Stimulated activated CD4-positive, alpha-beta T cell treated with anti-CD3 and anti-CD28 coated beads, Interleukin-2, amount 100 ng/mL, for 4 hours (primary cell): ENCODE results near the gene PTGES2.

Experiments
- DNase-seq: peaks from one replicate; pipeline ENCODE4 v3.0.0-alpha.2; 2020; ENCODE audit warnings: low read depth

PTGES2 gene

DNA sequence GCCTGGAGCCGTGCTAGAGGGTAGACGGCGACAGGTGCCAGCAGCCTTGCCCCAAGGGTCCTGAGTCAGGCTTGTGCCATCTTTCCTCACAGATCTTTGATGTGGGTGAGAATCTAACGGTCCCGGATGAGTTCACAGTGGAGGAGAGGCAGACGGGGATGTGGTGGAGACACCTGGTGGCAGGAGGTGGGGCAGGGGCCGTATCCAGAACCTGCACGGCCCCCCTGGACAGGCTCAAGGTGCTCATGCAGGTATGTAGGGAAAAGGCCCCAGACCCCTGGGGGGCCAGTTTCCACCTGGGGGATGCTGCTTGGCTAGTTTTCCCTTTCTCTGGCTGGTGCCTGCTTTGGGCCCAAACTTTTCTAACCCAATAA, 24.0 kb downstream of the PTGES2 start:
- no peak for DNase-seq

DNA sequence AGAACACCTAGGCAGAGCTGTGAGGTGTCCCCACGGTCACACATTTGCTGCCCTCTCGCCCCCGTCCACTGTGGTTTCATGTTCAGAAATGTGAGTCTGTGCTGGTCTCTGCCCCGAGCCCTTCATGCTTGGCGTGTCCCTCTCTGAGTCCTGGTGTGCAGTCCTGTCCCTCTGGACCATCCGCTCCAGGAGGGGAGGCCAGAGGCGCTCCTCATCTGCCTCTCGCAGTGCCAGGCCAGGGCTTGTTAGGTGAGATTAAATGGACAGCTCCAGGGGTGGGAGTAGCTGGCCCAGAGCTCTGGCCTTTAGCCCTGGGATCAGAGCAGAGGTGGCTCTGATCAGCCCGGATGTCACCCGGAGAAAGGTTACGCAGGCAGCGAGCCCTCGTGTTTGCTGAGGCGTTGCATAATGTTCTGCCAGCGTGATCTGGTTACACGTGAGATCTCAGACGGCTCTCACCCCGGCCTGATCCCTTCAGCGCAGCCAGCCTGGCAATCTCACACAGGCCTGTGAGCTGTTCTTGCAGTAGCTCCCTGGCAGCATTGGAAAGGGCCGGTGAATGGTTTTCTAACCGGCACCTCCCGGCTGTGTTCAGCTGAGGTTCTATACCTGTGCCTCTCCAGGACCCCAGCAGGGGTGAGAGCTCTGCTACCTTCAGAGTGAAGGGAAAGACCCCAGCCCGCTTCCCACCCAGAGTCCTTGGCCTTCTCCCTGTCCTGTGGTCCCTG, 24.5 kb downstream of the PTGES2 start:
- DNase-seq = no peak

DNA sequence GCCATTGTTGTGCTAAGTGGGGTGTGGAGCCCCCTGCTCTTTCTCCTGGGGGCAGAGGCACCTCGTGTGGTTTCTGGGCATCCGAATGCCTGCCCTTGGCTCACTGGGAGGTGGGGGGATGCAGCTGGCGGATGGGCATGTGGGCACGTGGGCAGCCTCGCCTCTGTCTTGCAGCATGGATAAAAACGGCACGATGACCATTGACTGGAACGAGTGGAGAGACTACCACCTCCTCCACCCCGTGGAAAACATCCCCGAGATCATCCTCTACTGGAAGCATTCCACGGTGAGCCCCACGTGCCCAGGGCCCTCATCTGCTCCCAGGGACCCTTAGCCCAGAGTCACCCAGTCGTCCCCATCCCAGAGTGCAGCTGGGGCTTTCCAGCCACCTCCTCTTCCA, 25.3 kb downstream of the PTGES2 start:
- no peak for DNase-seq

DNA sequence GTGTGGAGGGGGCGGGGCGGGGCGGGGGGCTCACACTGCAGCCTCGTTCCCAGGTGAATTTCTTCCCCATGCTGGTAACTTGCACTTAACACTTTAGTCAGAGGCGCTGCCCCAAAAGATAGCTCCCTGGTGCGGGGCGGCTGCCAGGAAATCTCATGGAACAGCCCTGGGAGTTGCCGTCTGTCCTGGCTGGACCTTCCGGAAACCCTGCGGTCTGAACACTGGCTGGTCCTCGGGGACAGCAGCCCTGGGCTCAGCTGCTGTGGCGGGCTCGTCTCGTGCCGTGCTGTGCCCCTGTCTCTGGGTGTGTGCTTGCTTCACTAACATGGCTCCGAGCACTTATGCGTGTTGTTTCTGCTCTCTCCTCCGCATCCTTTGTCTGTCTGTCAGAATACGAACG, 25.8 kb downstream of the PTGES2 start:
- DNase-seq = no peak

DNA sequence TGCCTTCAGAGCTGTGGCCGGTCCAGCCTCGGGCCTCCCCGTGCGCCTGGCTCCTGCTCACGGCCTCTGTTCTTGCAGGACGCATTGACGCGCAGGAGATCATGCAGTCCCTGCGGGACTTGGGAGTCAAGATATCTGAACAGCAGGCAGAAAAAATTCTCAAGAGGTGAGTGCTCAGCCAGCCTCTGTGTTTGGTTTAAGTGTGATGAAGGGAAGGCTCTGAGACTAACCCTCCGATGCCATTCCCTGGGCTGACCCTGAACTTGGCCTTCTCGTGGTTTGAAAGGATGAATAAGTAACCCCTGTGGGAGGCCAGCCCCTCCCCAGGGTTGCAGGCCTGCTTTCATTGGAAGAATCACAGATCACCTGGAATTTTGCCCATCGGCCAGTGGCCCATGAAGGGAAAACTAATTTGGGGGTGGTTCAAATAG, 26.3 kb downstream of the PTGES2 start:
- no peak for DNase-seq

DNA sequence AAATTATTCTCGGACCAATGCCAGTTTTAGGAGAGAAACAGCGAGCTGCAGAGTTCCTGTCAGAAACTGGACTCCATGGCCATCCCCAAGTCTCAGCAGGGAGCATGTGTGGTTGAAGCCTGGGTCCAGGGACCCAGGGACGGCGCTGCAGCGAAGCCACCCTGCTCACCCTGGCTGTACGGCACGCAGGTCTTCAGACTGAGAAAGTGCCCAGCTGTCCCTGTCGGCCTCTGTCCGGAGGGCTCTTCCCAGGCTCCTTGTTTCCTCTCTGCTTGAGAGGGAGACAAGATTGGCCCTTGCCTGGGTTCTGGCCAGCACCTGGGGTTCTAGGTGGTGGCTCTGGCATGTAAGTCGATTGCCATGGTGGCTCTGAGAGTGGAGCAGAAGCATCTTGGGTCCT, 26.9 kb downstream of the PTGES2 start:
- no peak for DNase-seq

DNA sequence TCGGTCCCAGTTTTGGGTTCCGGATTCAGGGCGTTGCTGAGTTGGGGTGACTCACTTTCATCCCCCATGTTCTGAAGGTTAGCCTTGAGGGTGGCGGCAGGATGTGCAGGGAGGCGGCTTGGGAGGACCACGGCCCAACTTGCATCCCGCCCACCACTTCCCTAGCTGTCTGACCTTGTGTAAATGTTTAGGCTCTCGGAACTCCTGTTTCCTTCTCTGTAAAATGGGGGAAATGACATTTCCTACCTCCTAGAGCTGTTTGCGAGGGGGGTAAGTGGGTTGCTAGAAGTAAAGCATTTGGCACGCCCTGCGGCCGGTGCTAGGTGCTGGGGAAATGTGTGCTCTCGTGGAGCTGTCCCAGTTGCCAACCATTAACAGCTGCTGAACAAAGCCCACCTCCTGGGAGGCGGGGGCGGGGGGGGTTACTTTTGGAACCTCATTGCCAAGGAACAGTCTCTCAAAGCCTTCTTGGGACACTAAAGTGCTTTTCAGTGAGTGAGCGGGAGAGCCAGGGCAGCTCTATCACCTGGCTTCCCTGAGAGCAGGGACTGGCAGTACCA, 27.5 kb downstream of the PTGES2 start:
- DNase-seq = no peak

DNA sequence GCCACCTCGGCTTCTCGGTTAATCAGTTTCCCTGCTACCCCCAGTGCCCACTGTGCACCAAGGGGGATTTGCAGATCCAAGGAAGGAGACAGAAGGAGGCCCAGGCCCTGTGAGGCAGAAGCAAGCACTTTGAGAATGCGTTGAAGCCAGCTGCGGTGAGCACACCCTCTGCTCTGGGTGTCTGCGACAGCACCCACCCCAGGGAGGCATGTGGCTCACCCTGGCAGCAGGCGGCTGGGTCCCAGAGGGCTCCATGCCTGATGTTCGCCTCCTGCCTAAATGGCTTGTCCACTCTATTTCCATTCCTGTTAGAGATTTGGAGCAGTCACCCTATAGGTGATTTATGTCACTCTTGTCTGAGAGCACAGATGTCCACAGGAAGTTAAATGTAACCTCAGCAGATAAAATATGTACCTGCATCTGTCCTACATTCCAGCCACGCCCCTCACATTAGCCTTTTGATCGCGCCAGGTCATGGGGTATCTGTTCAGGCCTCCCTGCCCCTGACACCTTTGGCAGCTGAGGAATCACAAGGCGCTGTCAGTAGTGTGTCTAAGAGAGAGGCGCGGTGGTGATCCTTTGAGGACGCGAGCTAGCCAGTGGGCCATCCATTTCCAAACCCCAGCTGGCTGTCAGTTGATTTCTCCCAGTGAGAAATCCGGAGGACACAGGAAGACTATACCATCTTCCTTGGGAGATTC, 28.1 kb downstream of the PTGES2 start:
- no peak for DNase-seq

DNA sequence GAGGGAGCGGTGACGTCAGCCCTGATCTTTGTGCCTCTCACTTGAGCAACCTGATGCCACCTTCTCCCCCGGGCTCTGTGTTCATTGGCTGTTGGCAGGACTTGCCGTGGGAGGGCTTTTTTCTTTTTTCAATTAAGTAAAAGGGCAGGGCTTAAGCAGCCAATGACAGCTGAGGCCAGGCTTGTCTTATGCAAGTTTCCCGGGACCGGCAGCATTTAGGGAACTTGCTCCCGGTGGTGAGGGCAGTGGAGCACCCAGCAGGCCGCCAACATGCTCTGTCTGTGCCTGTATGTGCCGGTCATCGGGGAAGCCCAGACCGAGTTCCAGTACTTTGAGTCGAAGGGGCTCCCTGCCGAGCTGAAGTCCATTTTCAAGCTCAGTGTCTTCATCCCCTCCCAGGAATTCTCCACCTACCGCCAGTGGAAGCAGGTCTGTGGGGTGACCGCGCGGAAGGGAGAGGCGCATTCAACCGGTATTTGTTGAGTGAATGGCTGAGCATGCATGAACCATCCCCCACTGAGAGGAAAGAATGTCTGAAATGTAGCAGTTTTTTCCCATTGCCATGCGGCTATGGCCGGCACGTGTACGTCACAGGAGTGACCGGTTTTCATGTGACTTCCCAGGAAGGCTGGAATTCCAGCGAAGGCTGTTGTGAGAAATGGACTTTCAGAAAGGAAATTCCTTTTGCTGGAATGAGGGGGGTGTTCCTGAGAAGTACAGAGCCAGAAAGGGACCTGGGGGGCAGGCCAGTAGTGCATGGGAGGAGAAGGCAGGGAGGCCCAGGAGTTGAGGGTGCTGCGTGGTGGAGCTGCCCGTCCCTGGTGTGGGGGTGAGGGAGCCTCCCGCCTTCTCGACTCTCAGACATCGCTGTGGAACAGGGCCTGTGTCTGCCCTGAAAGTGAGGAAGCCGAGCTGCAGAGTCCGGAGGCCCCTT, 29.0 kb downstream of the PTGES2 start:
- peak; percentile 64 for DNase-seq

DNA sequence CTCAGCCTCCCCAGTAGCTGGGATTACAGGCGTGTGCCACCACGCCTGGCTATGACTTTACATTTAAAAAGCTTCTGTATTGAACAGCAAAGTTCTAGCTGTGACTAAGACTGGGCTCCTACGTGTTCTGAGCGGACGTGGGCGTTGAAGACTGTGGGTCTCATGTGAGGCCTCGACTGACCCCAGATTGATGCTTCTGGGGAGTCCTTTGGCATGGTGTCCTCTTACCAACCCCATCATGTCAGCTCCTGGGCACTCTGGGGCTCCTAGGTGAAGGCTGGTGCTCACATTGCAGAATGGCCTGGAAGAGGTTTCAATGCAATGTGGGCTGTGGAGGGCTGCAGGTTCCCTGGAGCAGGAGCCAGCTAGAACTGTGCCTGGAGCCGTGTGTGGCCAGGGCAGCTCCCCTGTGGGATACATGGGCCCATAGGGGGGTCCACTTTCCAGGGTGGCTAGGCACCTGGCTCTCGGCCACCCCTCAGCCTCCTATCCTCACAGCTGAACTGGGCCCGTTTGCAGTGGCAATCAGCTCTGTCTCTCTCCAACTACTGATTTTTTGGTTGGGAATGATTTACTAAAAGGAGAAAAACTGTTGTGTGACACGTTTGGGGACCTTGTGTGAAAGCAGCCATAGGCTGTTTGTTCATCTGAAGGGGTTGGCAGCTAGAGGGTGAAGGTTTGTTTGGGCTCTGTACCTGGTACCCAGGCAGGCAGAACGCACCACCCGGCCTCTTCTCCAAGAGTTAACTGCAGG, 29.8 kb downstream of the PTGES2 start:
- DNase-seq = no peak

DNA sequence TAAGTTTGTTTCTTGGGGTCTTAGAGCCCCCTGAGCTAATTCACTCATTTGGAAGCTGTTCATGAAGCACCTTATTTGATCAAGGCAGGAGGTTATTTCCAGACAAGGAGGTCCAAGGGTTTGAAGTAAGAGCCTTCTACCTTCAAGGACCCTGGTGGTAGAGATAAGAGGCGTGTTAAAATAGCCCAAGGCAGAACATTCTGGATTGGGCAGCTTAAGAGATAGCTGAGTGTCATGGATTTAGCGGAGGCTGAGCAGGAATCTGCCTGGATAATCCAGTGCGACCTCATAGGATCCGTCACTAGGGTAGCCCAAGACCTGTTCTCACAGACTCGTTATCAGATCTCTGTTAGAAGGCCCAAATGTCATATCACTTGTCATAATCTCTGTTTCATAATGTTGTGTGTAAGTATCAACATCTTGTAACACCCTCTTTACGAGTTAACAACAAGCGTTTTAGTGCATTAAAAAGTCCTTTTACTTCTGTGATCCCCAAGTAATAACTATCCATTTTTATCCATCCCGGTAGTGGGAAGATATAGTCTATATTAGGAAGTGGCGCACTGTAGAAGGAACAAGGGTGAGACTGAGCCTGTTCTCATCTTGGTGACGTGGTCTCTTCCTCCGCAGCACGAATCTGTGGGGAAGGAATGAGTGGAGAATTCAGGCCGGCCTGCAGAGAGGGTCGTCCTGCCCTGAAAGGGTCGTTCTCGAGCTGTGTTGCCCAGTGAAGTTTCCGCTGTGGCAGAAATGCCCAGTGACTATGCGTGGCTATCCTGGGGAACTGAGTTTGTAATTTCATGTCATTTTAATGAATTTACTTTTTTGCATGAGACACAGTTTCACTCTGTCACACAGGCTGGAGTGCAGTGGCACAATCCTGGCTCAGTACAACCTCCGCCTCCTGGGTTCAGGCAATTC, 30.7 kb downstream of the PTGES2 start:
- no peak for DNase-seq

DNA sequence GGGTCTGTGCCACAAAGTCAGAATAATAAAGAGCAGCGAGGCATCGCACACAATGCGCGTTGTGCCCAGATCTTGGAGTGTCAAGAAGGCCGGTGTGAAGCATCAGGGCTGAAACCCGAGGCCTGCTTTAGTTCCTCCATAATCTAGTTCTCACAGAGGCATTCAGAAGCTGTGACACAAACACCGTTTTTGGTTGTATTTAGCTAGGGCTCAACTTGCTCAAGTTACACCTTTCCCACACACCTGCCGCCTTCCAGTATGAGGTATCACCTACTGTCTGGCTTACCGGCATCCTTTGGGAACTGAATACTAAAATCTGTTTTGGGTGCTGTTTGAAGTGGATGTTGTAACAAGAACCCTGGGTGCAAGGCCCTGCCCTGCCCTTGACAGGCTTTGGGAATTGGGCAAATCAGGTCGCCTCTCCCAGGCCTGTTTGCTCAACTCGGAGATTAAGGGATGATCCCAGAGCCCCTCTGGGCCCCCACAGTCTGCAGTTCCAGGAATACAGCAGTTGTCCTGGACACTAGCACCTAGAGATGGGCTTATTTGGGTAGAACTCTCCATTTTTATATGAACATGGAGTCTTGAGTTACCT, 32.5 kb downstream of the PTGES2 start:
- DNase-seq = no peak

DNA sequence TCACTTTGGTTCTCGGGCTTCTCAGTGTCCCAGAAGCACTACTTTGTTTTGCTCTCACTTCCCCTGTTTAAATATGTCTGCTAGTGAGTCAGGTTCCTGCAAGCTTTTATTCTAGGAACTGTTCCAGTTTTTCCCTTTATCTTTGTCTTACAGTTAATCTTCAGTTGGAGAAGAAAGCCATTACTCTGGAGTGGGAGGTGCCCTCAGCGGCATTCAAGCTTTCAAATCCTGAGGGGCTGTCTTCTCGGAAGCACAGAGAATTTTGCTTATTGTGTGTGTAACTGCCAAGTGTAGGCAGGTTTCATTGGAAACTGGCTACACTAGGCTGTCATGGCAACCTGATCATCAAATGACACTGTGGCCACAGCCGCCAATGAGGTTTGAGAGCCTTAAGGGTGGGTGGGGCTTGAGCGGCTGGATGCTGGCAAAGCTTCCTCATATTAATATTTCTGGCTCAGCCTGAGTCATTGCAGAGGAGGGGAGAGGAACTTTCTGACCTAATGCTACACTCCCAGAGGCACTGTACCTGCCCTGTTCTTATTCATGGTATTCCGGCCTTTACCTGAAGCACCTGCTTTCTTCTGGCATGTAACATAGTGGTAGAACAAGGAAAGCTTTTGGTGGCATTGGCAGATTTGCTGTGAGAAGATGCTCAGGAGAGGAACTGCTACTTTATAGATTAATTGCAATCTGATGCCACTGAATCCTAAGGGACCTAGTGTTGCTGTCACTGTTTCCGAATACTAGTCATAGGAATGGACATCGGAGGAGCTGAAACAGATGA, 33.2 kb downstream of the PTGES2 start:
- peak; percentile 72 for DNase-seq

DNA sequence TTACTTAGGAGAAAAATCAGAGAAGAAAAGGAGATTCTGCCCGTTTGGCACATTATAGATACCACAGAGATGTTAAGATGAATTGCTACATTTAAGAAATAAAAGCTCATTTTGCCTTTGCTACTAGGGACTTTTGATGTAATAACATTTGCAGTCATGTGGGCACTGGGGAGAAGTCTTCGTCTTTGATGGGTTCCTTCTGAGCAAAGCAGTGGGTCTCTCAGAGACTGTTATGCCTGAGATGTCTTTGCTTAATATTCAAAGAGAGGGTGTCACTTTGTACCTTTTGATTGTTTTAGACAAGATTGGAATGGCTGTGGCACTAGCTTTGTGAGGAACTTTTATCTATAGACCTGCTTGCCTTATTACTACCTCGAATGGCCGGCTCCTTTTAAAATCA, 34.5 kb downstream of the PTGES2 start:
- no peak for DNase-seq

DNA sequence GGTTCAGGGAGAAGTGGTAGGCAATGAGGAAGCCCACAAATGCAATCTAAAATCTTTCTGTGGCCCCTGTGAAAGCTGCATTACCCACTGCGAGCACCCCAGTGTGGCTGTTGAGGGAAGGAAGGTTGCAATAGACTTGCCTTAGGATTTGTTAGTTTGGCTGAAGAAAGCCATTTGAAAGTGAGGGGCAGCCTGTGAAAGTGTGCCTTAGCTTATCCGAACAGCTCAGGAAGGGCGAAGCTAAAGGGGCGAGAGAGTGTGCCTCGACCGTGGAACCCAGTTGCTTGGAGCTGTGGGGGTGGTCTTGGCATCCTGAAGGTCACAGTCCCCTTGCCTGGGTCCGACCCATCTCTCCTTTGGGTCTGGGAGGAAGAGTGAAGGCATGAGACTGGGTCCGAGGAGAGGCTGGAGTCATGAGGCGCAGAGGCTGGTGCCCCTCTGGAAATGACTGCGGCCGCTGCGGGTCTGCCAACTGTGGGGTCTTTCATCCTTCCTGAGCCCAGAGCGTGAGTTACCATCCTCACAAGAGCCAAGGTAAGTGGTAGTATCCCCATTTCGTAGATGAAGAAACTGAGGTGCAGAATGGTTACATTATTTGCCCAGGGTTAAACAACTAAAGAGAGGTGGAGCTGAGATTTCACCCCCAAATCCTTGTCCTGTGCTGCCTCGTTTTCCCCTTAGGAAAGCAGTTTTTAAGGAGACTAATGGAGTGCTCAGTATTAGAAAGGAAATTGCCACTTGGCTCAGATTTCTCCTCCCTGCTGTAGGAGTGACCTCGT, 35.1 kb downstream of the PTGES2 start:
- DNase-seq = no peak

DNA sequence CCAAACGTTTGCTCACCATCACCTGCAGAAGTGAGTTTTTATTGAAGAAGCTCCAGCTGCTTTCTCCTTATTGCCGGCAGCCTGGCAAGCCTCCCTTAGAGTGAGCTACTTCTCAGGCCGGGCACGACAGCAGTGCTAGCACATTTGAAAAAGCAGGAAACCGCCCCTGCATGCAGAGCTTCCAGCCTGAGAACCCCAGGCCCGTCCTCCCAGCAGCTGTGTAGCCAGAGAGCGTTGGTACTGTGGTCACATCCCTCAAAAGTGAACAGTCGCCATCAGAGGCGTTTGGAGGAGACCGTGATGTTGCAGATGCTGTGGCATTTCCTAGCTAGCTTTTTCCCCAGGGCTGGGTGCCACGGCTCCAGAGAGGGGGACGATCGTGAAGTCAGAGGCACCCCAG, 36.0 kb downstream of the PTGES2 start:
- no peak for DNase-seq

DNA sequence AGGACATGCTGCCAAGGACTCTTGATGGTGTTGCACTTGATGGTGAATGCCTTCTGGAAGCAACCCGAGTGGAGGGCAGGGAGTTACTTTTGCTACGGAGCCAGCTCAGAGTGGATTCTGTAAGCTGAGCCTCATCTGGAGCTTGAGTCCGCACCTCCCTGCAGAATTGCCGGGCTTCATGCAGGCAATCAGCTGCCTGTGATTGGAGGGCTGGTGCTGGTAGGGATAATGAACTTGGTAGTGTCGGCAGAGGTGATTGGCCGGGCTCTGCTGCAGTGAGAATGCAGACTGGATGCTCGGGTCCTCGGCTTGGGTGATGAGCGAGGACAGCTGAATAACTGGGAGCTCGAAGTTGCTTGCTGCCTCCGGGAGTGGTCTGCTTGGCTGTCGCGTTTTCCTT, 36.4 kb downstream of the PTGES2 start:
- DNase-seq = no peak

DNA sequence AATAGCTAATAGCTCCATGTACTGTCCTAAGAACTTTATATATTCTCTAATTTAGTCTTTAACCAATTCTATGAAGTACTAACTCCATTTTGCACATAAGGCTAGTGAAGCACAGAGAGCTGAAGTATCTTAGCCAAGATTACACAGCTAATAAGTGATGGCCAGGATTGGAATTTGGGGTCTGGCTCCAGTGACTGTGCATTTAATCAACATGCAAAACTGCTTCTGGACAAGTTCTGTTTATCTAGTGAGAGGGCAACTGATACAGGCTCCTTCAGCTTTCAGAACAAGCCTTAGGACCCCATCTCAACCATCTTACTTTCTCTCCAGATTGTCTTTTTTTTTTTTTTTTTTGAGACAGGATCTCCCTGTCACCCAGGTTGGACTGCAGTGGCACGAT, 38.2 kb downstream of the PTGES2 start:
- no peak for DNase-seq
